Spleen (tissue), 7 donors: Measurements from ENCODE around the gene TNRC6A.

Source experiments
- CTCF ChIP-seq, 11 experiments: fragments of 200-600 bp in 7 of 11; fragments of 450-650 bp in 4 of 11; sonication (generic) in 4 of 11; IDR thresholded peaks in 8 of 11; conservative IDR thresholded peaks in 3 of 11; 1 replicate in 7 of 11; 2 replicates in 4 of 11; pipeline versions ENCODE4 v1.4.0 to v1.8.0; 2016 to 2021; ENCODE audit warnings: antibody characterized with exemption in 11 of 11, inconsistent platforms in 4 of 11, mild to moderate bottlenecking in 1 of 11
- POLR2A ChIP-seq, 3 donors: fragments of 450-650 bp; IDR thresholded peaks; one replicate each; pipeline ENCODE4 v1.5.1; 2017; ENCODE audit warnings: antibody characterized with exemption in 3 of 3, mild to moderate bottlenecking in 1 of 3
- donor health status: DM: no; HTN: no; CAD: no; lungs with moderate emphysema.
- donor health status: DM: no; HTN: no; CAD: no.
- donor health status: DM: no; HTN: no; CAD: no.

GRCh38 chr16:24686678-24687077 is 42.8 kb upstream of the TNRC6A start:
- TF ChIP-seq CTCF (IDR thresholded peaks at IDR 0.05 in 8 of 11, conservative IDR thresholded peaks at IDR 0.05 in 3 of 11) = no peak
- no peak for TF ChIP-seq POLR2A (IDR thresholded peaks at IDR 0.05)
